ENCODE data around the gene CHGA. TPM values are rescaled to one million over a fixed set of nuclear protein-coding genes. Genes with fewer than 3 reads are reported as not detected.

Gene CHGA
- not detected for total RNA-seq

- ChIA-PET CTCF (interaction anchor here (1.3 kb wide), 1 partner anchor 9 kb away, joined by 3 read pairs; no protein-coding TSS in a partner anchor), POLR2A (no interaction called here)
- H3K27me3 Mint-ChIP-seq: peaks cover 13% of the 10 kb centered on the region
- H3K4me1 Mint-ChIP-seq: no peaks in the 10 kb centered on the region
- H3K9me3 Mint-ChIP-seq: no peaks in the 10 kb centered on the region
- H3K4me3 Mint-ChIP-seq: no peak within 1 kb of the TSS
- no peak within 1 kb of the TSS for H3K27ac Mint-ChIP-seq
- no peaks in the 10 kb centered on the region for H3K36me3 Mint-ChIP-seq (ENCODE audit: low read depth)
- DNase-seq: peak; percentile 64
Observed at GRCh38 chr14:92922883-92923743, at the start of gene CHGA. Gene CHGA (plus strand): TSS chr14:92923150. CDS start chr14:92923360, 210 bp downstream.

- ChIA-PET CTCF (interaction anchor here (0.6 kb wide), 1 partner anchor 1614 kb away, joined by 3 read pairs; no protein-coding TSS in a partner anchor), POLR2A (no interaction called here)
- Mint-ChIP-seq H3K4me1 (no peaks in the 10 kb centered on the region), H3K9me3 (no peaks in the 10 kb centered on the region), H3K27ac (no peak overlapping the region), H3K36me3 (ENCODE audit: low read depth) (no peaks in the 10 kb centered on the region), H3K4me3 (no peak overlapping the region), H3K27me3 (peaks cover 21% of the 10 kb centered on the region)
- DNase-seq: no peak
Observed at GRCh38 chr14:92874962-92875661, 47.8 kb upstream of the CHGA start.

- ChIA-PET POLR2A (no interaction called here), CTCF (interaction anchor here (0.6 kb wide), 2 partner anchors 90 to 342 kb away, joined by 3 read pairs; no protein-coding TSS in a partner anchor)
- no peak for DNase-seq
- no peak overlapping the region for H3K4me3 Mint-ChIP-seq
- H3K36me3 Mint-ChIP-seq (ENCODE audit: low read depth): no peaks in the 10 kb centered on the region
- no peaks in the 10 kb centered on the region for H3K4me1 Mint-ChIP-seq
- H3K27me3 Mint-ChIP-seq: peaks cover 28% of the 10 kb centered on the region
- no peaks in the 10 kb centered on the region for H3K9me3 Mint-ChIP-seq
- no peak overlapping the region for H3K27ac Mint-ChIP-seq
Observed at GRCh38 chr14:92877757-92878431, 45.1 kb upstream of the CHGA start.

DNA sequence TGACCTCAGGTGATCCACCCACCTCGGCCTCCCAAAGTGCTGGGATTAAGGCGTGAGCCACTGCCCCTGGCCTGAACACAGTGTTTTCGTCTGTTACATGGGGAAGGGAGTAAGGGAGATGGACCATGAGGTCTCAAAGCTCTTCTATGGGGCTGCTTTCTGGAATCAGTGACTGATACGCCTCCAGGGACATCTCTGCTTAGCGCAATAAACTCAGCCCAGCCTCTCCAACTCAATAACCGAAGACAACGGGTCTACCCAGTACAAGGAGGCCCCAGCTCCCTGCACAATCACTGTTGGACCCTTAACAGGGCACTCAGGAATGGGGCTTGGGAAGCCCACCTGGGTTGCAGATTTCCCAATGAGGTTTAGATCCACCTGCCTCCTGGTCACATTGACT, 42.6 kb upstream of the CHGA start:
- no peaks in the 10 kb centered on the region for H3K36me3 Mint-ChIP-seq (ENCODE audit: low read depth)
- CTCF ChIA-PET: no interaction called here
- H3K27ac Mint-ChIP-seq: no peak overlapping the region
- peaks cover 3% of the 10 kb centered on the region for H3K9me3 Mint-ChIP-seq
- peaks cover 30% of the 10 kb centered on the region for H3K27me3 Mint-ChIP-seq
- no peak for DNase-seq
- H3K4me3 Mint-ChIP-seq: no peak overlapping the region
- no peaks in the 10 kb centered on the region for H3K4me1 Mint-ChIP-seq
- POLR2A ChIA-PET: no interaction called here

GRCh38 chr14:92880851-92881250, 42.1 kb upstream of the CHGA start:
- CTCF ChIA-PET: no interaction called here
- Mint-ChIP-seq H3K4me3 (no peak overlapping the region), H3K27me3 (peaks cover 33% of the 10 kb centered on the region), H3K36me3 (ENCODE audit: low read depth) (no peaks in the 10 kb centered on the region), H3K27ac (no peak overlapping the region), H3K9me3 (peaks cover 3% of the 10 kb centered on the region), H3K4me1 (no peaks in the 10 kb centered on the region)
- no peak for DNase-seq
- POLR2A ChIA-PET: interaction anchor here (0.6 kb wide), 1 partner anchor 214 kb away, joined by 7 read pairs; no protein-coding TSS in a partner anchor

DNA sequence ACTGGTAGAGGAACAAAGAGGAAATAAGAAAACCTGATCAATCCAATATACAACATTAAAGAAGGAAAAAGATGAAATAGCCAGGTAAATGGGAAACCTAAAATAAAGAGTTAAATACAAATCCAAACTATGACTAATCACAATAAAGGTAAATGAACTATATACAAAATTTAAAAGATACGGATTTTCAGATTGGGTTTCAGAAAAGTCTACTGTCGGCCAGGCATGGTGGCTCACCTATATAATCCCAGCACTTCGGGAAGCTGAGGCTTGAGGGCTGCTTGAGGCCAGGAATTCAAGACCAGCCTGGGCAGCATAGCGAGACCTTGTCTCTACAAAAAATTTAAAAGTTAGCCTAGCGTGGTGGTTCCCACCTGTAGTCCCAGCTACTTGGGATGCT, 39.9 kb upstream of the CHGA start:
- CTCF ChIA-PET: no interaction called here
- Mint-ChIP-seq H3K9me3 (peaks cover 3% of the 10 kb centered on the region), H3K36me3 (ENCODE audit: low read depth) (no peaks in the 10 kb centered on the region), H3K27ac (no peak overlapping the region), H3K27me3 (peaks cover 24% of the 10 kb centered on the region), H3K4me3 (no peak overlapping the region), H3K4me1 (no peaks in the 10 kb centered on the region)
- DNase-seq: no peak
- POLR2A ChIA-PET: no interaction called here

DNA sequence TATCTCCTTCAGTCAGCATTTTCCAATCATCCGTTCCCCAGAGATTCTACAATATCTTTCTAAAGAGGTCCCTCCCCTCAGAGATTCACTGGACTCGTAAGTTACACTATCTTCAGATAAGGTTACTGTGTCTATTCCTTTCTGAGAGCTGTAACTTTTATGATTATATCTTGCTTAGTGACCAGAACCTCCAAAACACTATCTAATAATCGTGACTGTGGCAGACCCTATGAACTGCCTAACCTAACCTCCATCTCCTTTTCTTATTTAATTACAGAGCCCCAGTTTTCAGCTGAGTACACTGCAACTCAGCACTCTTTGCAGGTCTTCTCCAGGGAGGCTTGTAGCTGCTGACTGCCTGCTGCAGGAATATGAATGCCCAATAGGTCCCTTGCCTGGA, 38.5 kb upstream of the CHGA start:
- Mint-ChIP-seq H3K36me3 (ENCODE audit: low read depth) (no peaks in the 10 kb centered on the region), H3K4me3 (no peak overlapping the region), H3K27ac (no peak overlapping the region), H3K27me3 (peaks cover 22% of the 10 kb centered on the region), H3K9me3 (peaks cover 3% of the 10 kb centered on the region), H3K4me1 (no peaks in the 10 kb centered on the region)
- DNase-seq: no peak
- ChIA-PET POLR2A (no interaction called here), CTCF (no interaction called here)

DNA sequence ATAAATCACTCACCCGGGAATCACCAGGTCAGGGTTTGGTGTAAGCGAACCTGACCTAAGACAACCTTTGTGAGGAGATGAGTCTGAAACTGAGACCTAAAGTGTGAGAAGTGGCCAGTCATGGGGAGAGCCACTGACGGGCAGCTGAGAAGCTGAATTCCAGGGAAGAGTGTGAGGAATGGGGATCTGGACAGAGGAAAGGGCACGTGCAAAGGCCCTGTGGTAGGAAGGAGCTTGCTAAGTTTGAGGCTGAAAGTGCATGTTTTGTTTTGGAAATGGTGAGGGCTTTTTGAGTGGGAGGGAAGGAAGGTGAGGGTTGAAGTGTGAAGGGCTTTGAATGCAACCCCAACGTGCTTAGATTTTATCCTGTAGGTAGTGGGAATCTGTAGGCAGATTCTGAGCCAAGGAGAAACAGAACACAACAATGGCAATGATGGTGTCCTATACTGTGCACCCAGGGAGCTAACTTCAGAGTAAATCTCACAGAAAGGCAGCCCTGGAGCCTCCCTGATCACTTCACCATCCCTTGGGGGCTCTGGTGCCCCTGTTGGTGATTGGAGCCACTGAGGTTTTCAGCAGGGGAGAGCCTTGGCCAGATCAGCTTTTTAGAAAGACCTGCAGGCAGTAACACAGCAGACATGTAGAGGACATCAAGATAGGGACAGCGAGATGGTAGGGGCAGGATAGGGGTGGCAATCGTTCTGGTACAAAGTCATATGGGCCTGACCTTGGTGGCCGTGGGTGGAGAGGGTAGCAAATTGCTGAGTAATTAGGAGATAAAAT, 37.5 kb upstream of the CHGA start:
- CTCF ChIA-PET: no interaction called here

DNA sequence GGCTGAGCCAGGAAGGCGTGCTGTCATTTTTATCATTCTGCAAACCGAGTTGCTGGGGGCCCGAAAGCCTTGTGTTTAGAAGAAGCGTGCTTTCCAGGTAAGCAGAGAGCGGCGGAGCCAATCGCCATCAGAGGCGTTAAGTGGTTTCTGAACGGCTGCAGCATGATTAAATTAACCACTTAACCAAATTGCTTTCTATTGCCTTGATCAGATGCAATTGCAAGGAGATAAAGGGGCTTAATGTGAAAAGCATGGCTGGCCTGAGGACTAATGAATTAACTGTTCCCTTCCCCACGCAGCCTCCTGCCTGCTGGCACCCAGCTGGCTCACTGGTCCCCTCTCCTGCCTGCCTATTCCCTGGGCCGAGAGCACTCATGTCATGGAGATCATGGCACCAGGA, 36.6 kb upstream of the CHGA start:
- Mint-ChIP-seq H3K4me1 (no peaks in the 10 kb centered on the region), H3K27ac (no peak overlapping the region), H3K4me3 (no peak overlapping the region), H3K9me3 (peaks cover 7% of the 10 kb centered on the region), H3K36me3 (ENCODE audit: low read depth) (no peaks in the 10 kb centered on the region), H3K27me3 (peaks cover 20% of the 10 kb centered on the region)
- DNase-seq: no peak
- POLR2A ChIA-PET: no interaction called here
- CTCF ChIA-PET: interaction anchor here (0.6 kb wide), 1 partner anchor 221 kb away, joined by 3 read pairs; no protein-coding TSS in a partner anchor

More for the DNA sequence above, 37.5 kb upstream of the CHGA start:
- H3K4me3 Mint-ChIP-seq: no peak overlapping the region
- peaks cover 23% of the 10 kb centered on the region for H3K27me3 Mint-ChIP-seq
- POLR2A ChIA-PET: no interaction called here
- H3K27ac Mint-ChIP-seq: no peak overlapping the region
- H3K4me1 Mint-ChIP-seq: no peaks in the 10 kb centered on the region
- DNase-seq: no peak
- no peaks in the 10 kb centered on the region for H3K36me3 Mint-ChIP-seq (ENCODE audit: low read depth)
- peaks cover 3% of the 10 kb centered on the region for H3K9me3 Mint-ChIP-seq

DNA sequence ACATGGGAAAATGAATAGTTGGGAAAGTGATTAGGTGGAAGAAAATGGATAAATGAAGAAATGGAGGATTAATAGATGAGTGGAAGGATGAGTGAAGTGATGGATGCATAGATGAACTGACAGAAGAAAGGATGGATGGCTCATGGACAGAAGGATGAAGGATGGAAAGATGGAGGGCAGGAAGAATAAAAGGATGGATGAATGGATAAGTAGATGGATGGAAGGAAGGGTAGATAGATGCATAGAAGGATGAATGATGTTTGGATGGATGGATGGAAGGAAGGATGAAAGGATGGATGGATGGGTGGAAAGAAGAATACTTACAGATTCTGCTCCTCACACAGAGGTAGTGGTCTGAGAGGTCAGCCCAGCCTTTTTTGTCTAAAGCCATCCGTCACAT, 35.8 kb upstream of the CHGA start:
- no peaks in the 10 kb centered on the region for H3K36me3 Mint-ChIP-seq (ENCODE audit: low read depth)
- peaks cover 7% of the 10 kb centered on the region for H3K9me3 Mint-ChIP-seq
- H3K27me3 Mint-ChIP-seq: peaks cover 15% of the 10 kb centered on the region
- no peak for DNase-seq
- H3K4me3 Mint-ChIP-seq: no peak overlapping the region
- H3K4me1 Mint-ChIP-seq: no peaks in the 10 kb centered on the region
- CTCF ChIA-PET: no interaction called here
- H3K27ac Mint-ChIP-seq: no peak overlapping the region
- POLR2A ChIA-PET: no interaction called here

DNA sequence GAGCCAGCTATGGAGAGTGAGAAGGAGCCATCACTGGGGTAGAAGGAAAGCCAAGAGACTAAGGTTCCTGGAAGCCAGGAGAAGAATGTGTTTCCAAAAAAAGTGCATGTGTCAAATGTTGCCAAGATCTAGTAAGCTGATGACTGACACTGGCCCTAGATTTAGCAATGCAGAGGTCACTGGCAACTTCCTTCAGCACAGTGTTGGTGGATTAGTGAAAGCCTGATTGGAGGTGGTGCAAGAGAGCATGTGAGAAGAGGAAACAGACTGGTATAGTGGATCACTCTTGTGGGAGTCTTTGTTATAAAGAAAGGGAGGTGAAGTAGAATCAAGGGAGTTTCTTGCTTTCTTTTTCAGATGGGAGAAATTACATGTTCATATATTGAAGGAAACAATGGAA, 34.1 kb upstream of the CHGA start:
- Mint-ChIP-seq H3K36me3 (ENCODE audit: low read depth) (no peaks in the 10 kb centered on the region), H3K27ac (no peak overlapping the region), H3K4me3 (no peak overlapping the region), H3K27me3 (peaks cover 15% of the 10 kb centered on the region), H3K4me1 (no peaks in the 10 kb centered on the region), H3K9me3 (peaks cover 9% of the 10 kb centered on the region)
- CTCF ChIA-PET: no interaction called here
- no peak for DNase-seq
- POLR2A ChIA-PET: no interaction called here

- peaks cover 7% of the 10 kb centered on the region for H3K9me3 Mint-ChIP-seq
Observed at GRCh38 chr14:92890830-92891588, 31.9 kb upstream of the CHGA start.

More at GRCh38 chr14:92890830-92891588, 31.9 kb upstream of the CHGA start:
- DNase-seq: no peak
- H3K27ac Mint-ChIP-seq: no peak overlapping the region
- H3K36me3 Mint-ChIP-seq (ENCODE audit: low read depth): no peaks in the 10 kb centered on the region
- H3K4me3 Mint-ChIP-seq: no peak overlapping the region
- peaks cover 5% of the 10 kb centered on the region for H3K27me3 Mint-ChIP-seq
- H3K4me1 Mint-ChIP-seq: no peaks in the 10 kb centered on the region
- CTCF ChIA-PET: interaction anchor here (0.6 kb wide), 1 partner anchor 92 kb away, joined by 4 read pairs; no protein-coding TSS in a partner anchor
- POLR2A ChIA-PET: no interaction called here

All from activated CD4-positive, alpha-beta T cell treated with anti-CD3 and anti-CD28 coated beads, Interleukin-2, amount 10 ng/mL, durations not matched to agents 7 days and 5 days (primary cell).